GM21737 (cell line): Measurements from ENCODE around the gene EXOC8.

Source experiments
- ATAC-seq: cut with Tn5 transposase; IDR thresholded peaks from one replicate; pipeline ENCODE4 v1.9.1; 2021; ENCODE audit warnings: mild to moderate bottlenecking, moderate library complexity; ENCODE audit not compliant: unreplicated experiment

The EXOC8 gene

GRCh38 chr1:231318568-231318967 lies 19.1 kb downstream of the EXOC8 start:
- no peak for ATAC-seq

DNA sequence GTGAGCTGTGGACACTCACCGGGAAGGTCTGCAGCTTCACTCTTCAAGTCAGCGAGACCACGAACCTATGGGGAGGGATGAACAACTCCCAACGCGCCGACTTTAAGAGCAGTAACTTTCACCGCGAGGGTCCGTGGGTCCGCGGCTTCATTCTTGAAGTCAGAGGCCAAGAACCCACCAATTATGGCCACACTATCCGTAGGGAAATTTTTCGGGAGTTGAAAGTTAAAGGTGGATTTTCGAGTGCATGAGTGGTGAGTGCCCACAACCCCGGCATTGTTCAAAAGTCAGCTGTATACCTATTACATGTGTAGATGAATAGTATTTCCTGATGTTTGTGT lies 19.7 kb downstream of the EXOC8 start:
- no peak for ATAC-seq

- no peak for ATAC-seq
Measured at GRCh38 chr1:231317306-231318014, 20.2 kb downstream of the EXOC8 start.

DNA sequence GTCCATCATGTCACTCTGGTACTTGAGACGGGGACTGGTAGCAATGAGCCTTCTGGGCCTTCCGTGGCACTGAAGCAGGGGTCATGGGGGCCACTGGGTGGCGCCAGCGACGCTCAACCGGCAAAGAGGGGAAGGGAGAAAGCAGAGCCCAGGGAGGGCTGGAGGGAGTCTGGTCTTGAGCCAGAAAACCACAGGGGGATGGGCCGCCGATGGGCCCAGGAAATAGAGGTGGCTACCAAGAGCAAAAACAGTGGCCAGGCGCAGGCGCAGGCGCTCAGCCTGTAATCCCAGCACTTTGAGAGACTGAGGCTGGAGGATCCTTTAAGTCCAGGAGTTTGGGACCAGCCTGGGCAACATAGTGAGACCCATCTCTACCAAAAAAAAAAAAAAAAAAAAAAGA lies 21.8 kb downstream of the EXOC8 start:
- no peak for ATAC-seq

- no peak for ATAC-seq
Measured at GRCh38 chr1:231313661-231314060, 24.0 kb downstream of the EXOC8 start.

GRCh38 chr1:231312432-231312788 lies 25.2 kb downstream of the EXOC8 start:
- ATAC-seq, result no peak

DNA sequence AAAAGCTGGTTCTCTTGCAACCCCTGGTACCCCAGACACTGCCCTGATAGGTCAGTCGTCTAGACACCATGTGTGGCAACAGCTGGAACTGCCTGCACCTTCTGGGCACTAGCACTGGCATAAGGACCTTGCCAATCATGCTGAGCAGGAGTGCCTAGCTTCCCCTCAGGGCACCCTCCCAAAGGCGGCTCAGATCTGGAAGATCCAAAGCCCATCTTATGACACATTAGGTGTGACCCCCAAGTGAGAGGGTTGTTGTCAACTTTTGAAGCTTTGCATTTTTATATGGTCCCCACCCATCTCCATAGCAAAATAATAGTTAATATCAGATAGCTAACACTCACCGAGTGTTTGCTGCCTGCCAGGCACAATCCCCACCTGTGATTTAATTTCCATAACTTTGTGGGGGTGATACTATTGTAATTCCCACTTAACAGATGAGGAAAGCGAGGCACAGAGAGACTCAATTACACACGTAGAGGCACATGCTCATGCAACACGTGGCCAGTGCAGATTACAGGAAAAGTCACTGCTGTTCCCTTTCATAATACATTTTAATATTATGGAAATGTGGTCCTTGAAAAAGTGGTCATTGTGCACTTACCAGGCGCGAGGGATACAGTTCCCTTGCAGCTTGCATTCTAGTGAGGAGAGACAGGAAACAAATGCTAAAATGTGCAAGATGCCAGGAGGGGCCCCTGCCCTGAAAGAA lies 25.8 kb downstream of the EXOC8 start:
- no peak for ATAC-seq

DNA sequence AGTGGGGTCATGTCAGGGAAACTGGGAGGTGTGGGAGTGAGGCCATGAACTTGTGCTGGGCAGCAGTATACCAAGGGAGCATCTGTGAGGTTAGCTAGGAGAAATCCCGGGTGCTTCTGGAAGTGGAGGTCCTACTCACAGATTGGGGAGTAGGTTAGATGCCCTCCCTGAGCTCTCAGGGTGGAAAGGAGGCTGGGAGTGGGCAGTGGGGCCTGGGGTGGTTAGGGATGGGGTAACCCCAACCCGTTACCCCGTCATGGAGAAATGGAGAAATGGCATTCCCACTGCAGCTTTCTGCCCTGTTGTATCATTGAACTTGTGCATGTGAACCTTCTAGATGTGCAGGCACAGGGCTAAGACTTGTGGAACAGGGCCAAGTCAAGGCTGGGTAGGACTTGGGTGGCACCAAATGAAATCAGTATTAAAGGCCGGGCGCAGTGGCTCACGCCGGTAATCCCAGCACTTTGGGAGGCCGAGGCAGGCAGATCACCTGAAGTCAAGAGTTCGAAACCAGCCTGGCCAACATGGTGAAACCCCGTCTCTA lies 27.2 kb downstream of the EXOC8 start:
- no peak for ATAC-seq

DNA sequence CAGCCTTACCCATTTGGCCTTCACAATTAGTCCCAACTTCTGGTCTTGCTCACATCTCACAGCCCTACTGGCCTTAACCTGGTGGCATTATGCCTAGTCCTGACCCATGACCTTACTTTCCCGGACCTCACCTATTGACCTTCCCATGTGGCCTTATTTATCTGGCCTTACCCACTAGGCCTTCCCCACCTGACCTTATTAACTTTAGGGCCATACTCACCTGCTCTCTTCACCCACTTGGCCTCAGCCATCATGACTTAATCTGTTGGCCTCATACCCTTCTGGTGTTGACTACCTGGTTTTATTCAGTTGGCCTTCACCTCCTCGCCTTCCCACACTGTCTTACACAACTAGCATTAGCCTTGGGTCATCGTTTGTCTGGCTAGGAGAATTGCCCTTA lies 35.7 kb downstream of the EXOC8 start:
- ATAC-seq, result no peak

- no peak for ATAC-seq
Measured at GRCh38 chr1:231295938-231296337, 41.7 kb downstream of the EXOC8 start.

DNA sequence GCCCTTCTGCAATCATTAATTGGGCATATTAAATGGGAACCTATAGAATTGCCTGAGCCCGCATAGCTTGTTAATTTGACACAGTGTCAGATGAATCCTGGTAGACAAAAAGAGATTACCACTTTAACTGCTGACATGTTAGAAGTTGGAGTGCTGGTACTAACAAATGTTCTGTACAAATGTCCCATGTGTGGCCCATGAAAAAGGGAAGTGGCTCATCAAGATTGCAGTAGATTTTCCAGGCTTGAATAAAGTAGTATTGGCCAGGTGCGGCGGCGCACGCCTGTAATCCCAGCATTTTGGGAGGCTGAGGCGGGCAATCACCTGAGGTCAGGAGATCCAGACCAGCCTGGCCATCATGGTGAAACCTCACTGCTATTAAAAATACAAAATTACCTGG lies 51.0 kb downstream of the EXOC8 start:
- no peak for ATAC-seq

DNA sequence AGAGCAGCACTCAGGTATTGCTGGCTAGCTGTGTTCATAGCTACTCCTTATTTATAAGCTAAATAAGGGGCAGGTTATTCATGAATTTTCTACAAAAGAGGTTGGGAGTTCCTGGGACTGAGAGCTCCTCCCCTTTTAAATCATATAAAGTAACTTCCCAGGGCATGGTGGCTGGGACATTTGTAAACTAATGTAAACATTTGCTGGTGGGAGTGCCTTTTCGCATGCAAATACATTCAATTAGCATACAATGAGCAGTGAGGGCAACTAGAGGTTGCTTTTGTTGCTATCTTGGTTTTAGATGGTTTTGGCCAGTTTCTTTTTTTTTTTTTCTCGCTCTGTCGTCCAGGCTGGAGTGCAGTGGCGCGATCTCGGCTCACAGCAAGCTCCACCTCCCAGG lies 53.2 kb downstream of the EXOC8 start:
- no peak for ATAC-seq
